ENCODE measurements around the gene LMTK2. TPM values are rescaled to one million over a fixed set of nuclear protein-coding genes. Genes with fewer than 3 reads are reported as not detected.

LMTK2 gene
- 10 to 100 TPM; 26.7 to 28.4 TPM for total RNA-seq
- long read RNA-seq, partial matches to known transcripts = 16 of 18 reads
- long read RNA-seq, other reads (novel, unspliced or antisense) = 2 of 18 reads

GRCh38 chr7:98106647-98107312 is at the start of gene LMTK2:
Gene LMTK2 (plus strand): TSS chr7:98106862. CDS start chr7:98107178, 316 bp downstream.
- intact Hi-C loops (cut with DNase I) = loop anchor here in 1 of 2 donors (2.0 to 10.0 kb wide), 2 partner anchors 62 to 82 kb away; no protein-coding TSS in a partner anchor
- DNase-seq (peak; percentile 96), ATAC-seq (peak; percentile 100)

GRCh38 chr7:98057157-98057556 is 49.5 kb upstream of the LMTK2 start:
- ATAC-seq = no peak
- DNase-seq = no peak
- intact Hi-C loops (cut with DNase I) = no loop called here

- intact Hi-C loops (cut with DNase I) = no loop called here
- no peak for DNase-seq
- no peak for ATAC-seq
Measured at GRCh38 chr7:98058186-98058585, 48.5 kb upstream of the LMTK2 start.

- no peak for ATAC-seq
- intact Hi-C loops (cut with DNase I) = no loop called here
- no peak for DNase-seq
Measured at GRCh38 chr7:98064233-98064632, 42.4 kb upstream of the LMTK2 start.

- no peak for DNase-seq
- ATAC-seq = no peak
- intact Hi-C loops (cut with DNase I) = no loop called here
Measured at GRCh38 chr7:98066208-98066607, 40.5 kb upstream of the LMTK2 start.

- intact Hi-C loops (cut with DNase I) = no loop called here
- ATAC-seq (no peak), DNase-seq (no peak)
Measured at GRCh38 chr7:98066934-98067507, 39.6 kb upstream of the LMTK2 start.

- DNase-seq = no peak
- intact Hi-C loops (cut with DNase I) = no loop called here
- ATAC-seq = no peak
Measured at GRCh38 chr7:98073047-98073446, 33.6 kb upstream of the LMTK2 start.

GRCh38 chr7:98075801-98076200 is 30.9 kb upstream of the LMTK2 start:
- ATAC-seq = no peak
- intact Hi-C loops (cut with DNase I) = no loop called here
- no peak for DNase-seq

- intact Hi-C loops (cut with DNase I) = no loop called here
- ATAC-seq (no peak), DNase-seq (no peak)
Measured at GRCh38 chr7:98077762-98078161, 28.9 kb upstream of the LMTK2 start.

GRCh38 chr7:98078197-98078870 is 28.3 kb upstream of the LMTK2 start:
- intact Hi-C loops (cut with DNase I) = no loop called here
- no peak for ATAC-seq

GRCh38 chr7:98079891-98080648 is 26.6 kb upstream of the LMTK2 start:
- DNase-seq (no peak), ATAC-seq (peak in 1 of 2 donors; percentile 59)
- intact Hi-C loops (cut with DNase I) = no loop called here

More at GRCh38 chr7:98078197-98078870, 28.3 kb upstream of the LMTK2 start:
- DNase-seq = no peak

- DNase-seq (no peak), ATAC-seq (no peak)
- intact Hi-C loops (cut with DNase I) = no loop called here
Measured at GRCh38 chr7:98081319-98081718, 25.3 kb upstream of the LMTK2 start.

GRCh38 chr7:98084631-98085030 is 22.0 kb upstream of the LMTK2 start:
- DNase-seq = no peak
- no peak for ATAC-seq
- intact Hi-C loops (cut with DNase I) = no loop called here

- ATAC-seq (no peak), DNase-seq (no peak)
- intact Hi-C loops (cut with DNase I) = no loop called here
Measured at GRCh38 chr7:98085674-98086073, 21.0 kb upstream of the LMTK2 start.

GRCh38 chr7:98086281-98086718 is 20.4 kb upstream of the LMTK2 start:
- intact Hi-C loops (cut with DNase I) = no loop called here
- DNase-seq = no peak
- peak in 1 of 2 donors; percentile 41 for ATAC-seq

- DNase-seq = no peak
- intact Hi-C loops (cut with DNase I) = no loop called here
- ATAC-seq = no peak
Measured at GRCh38 chr7:98088109-98088508, 18.6 kb upstream of the LMTK2 start.

- ATAC-seq (no peak), DNase-seq (no peak)
- intact Hi-C loops (cut with DNase I) = no loop called here
Measured at GRCh38 chr7:98090116-98090515, 16.5 kb upstream of the LMTK2 start.

GRCh38 chr7:98091061-98091460 is 15.6 kb upstream of the LMTK2 start:
- ATAC-seq = no peak

GRCh38 chr7:98091523-98091922 is 15.1 kb upstream of the LMTK2 start:
- ATAC-seq (no peak), DNase-seq (no peak)
- intact Hi-C loops (cut with DNase I) = no loop called here

More at GRCh38 chr7:98091061-98091460, 15.6 kb upstream of the LMTK2 start:
- DNase-seq = no peak
- intact Hi-C loops (cut with DNase I) = no loop called here

All from left cardiac atrium (tissue), 4 donors.